B cell (primary cell): Measurements from ENCODE around the gene NT5M.

Experiments used
- EZH2 ChIP-seq: IDR thresholded peaks from 2 replicates; pipeline ENCODE4 v1.6.1; 2012; ENCODE audit warnings: borderline replicate concordance, low read depth, mild to moderate bottlenecking, moderate library complexity, low read length; ENCODE audit not compliant: insufficient read depth, poor library complexity, severe bottlenecking
- TF ChIP-seq, protein P1 (sequence below): fragments of 200-600 bp; IDR thresholded peaks from one replicate; pipeline ENCODE4 v1.8.0; 2022; ENCODE audit warnings: antibody characterized with exemption, mild to moderate bottlenecking

DNA sequence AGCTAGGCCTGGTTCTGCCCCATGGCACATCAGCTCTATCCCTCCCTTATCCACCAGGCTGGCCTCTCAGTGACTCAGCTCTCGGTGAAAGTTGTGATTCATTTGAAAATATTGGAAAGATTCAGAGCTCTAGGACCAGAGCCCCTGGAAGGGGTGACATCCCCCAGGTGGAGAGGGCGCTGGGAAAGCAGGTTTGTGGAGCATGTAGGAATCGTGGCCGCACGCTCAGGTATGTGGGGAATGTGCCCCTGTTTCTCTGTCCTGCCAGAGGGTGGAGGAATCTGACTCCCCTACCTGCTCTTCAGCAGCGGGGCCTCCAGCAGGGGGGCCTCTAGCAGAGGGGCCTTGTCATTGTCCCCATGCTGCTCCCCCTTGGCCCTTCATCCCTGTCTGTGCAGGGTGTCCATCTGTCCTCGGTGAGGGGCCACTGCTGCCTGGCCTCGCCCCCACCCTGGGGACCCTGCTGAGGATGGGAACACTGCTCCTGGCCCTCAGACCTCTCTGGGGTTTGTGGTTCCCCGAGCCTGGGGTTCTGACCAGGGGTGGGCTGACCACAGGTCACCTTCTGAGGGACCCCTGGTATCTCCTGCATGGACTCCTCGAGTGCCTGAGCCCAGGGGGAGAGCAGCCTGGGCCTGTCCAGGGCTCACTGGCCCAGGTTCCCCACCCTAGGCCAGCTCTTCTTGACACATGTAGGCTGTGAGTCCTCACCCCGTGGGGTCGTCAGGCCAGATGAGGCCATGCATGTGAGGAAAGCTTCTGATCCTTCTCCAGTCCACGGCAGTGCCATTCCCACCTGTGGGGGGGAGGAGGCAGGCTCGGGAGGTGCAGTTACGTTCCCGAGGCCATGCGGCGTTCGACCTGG, 47.5 kb downstream of the NT5M start:
- TF ChIP-seq, protein P1, sequence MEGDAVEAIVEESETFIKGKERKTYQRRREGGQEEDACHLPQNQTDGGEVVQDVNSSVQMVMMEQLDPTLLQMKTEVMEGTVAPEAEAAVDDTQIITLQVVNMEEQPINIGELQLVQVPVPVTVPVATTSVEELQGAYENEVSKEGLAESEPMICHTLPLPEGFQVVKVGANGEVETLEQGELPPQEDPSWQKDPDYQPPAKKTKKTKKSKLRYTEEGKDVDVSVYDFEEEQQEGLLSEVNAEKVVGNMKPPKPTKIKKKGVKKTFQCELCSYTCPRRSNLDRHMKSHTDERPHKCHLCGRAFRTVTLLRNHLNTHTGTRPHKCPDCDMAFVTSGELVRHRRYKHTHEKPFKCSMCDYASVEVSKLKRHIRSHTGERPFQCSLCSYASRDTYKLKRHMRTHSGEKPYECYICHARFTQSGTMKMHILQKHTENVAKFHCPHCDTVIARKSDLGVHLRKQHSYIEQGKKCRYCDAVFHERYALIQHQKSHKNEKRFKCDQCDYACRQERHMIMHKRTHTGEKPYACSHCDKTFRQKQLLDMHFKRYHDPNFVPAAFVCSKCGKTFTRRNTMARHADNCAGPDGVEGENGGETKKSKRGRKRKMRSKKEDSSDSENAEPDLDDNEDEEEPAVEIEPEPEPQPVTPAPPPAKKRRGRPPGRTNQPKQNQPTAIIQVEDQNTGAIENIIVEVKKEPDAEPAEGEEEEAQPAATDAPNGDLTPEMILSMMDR: no peak
- TF ChIP-seq EZH2: no peak
